GM12872 (cell line): ENCODE results near the gene MACROH2A1.

Experiments used
- CTCF ChIP-seq: IDR thresholded peaks from 3 replicates; pipeline ENCODE4 v1.5.1; 2011; ENCODE audit warnings: low read depth, mild to moderate bottlenecking, low read length, moderate library complexity; ENCODE audit not compliant: insufficient read depth

MACROH2A1 gene

GRCh38 chr5:135324160-135324559 lies 74.9 kb downstream of the MACROH2A1 start:
- no peak for TF ChIP-seq CTCF

- no peak for TF ChIP-seq CTCF
Measured at GRCh38 chr5:135323701-135324132, 75.3 kb downstream of the MACROH2A1 start.

- no peak for TF ChIP-seq CTCF
Measured at GRCh38 chr5:135323227-135323626, 75.8 kb downstream of the MACROH2A1 start.

- no peak for TF ChIP-seq CTCF
Measured at GRCh38 chr5:135322744-135323143, 76.3 kb downstream of the MACROH2A1 start.

- no peak for TF ChIP-seq CTCF
Measured at GRCh38 chr5:135322271-135322670, 76.8 kb downstream of the MACROH2A1 start.

- no peak for TF ChIP-seq CTCF
Measured at GRCh38 chr5:135320718-135321484, 78.1 kb downstream of the MACROH2A1 start.

- no peak for TF ChIP-seq CTCF
Measured at GRCh38 chr5:135319928-135320606, 79.0 kb downstream of the MACROH2A1 start.
